Panc1 (cell line): Measurements from ENCODE around the gene LSM4. TPM values are rescaled to one million over a fixed set of nuclear protein-coding genes. Genes with fewer than 3 reads are reported as not detected.

ENCODE experiments used
- ATAC-seq: fragments of 200-7000 bp; cut with Tn5 transposase; 2 replicates; pipeline ENCODE4 v1.9.1; 2020; ENCODE audit warnings: mild to moderate bottlenecking, moderate library complexity
- BruUV-seq: library from RNA; stranded (reverse); fragments of 400-500 nt; replicated peaks from 2 replicates; lab custom pipeline; 2021; lab: Mats Ljungman, UMichigan
- CTCF ChIA-PET: fragments of 300-600 bp; sonication (Branson Sonifier 250); formaldehyde crosslinking; loops from one replicate; lab custom pipeline; 2022; ENCODE audit warnings: antibody characterized with exemption; lab: Charles Lee
- POLR2A ChIA-PET: fragments of 300-600 bp; sonication (Branson Sonifier 250); formaldehyde crosslinking; loops from one replicate; lab custom pipeline; 2022; ENCODE audit warnings: antibody characterized with exemption; lab: Charles Lee
- DNase-seq: peaks from one replicate; pipeline ENCODE4 v3.0.0-alpha.2; 2010; ENCODE audit warnings: low read depth, low spot score
- H3K27ac ChIP-seq: 2 replicates; pipeline ENCODE4 v1.5.1; 2011; ENCODE audit warnings: mild to moderate bottlenecking, low read length, inconsistent platforms
- H3K27me3 ChIP-seq: fragments of 200-500 bp; sonication (Bioruptor generic); 2 replicates; pipeline ENCODE4 v1.6.0; 2014; ENCODE audit warnings: low read length, inconsistent platforms; ENCODE audit not compliant: control insufficient read depth, insufficient read depth
- H3K36me3 ChIP-seq: fragments of 200-500 bp; sonication (Bioruptor generic); 2 replicates; pipeline ENCODE4 v1.5.1; 2014; ENCODE audit warnings: inconsistent platforms, mild to moderate bottlenecking, low read length, moderate library complexity; ENCODE audit not compliant: control insufficient read depth, insufficient read depth
- H3K4me1 ChIP-seq: 2 replicates; pipeline ENCODE4 v1.5.1; 2011; ENCODE audit warnings: inconsistent platforms, mild to moderate bottlenecking, low read length, moderate library complexity; ENCODE audit not compliant: control insufficient read depth, insufficient read depth
- H3K4me3 ChIP-seq, 2 experiments: 2 replicates each; pipeline ENCODE4 v1.5.1; 2011 to 2012; ENCODE audit warnings: low read depth in 2 of 2, low read length in 2 of 2, mild to moderate bottlenecking in 2 of 2, inconsistent platforms in 1 of 2, moderate library complexity in 1 of 2
- H3K9me3 ChIP-seq: fragments of 200-500 bp; sonication (Bioruptor generic); 2 replicates; pipeline ENCODE4 v1.5.1; 2014; ENCODE audit warnings: low read depth, mild to moderate bottlenecking, inconsistent platforms, low read length, moderate library complexity; ENCODE audit not compliant: control insufficient read depth, insufficient read depth
- CTCF ChIP-seq: fragments of 450-650 bp; IDR thresholded peaks from 2 replicates; pipeline ENCODE4 v1.5.1; 2017; ENCODE audit warnings: mild to moderate bottlenecking
- POLR2AphosphoS5 ChIP-seq: IDR thresholded peaks from 2 replicates; pipeline ENCODE4 v1.6.1; 2012; ENCODE audit warnings: mild to moderate bottlenecking, low read depth, low read length, moderate library complexity
- REST ChIP-seq, 2 experiments: IDR thresholded peaks; 2 replicates each; pipeline ENCODE4 v1.6.1; 2011 to 2012; ENCODE audit warnings: low read depth in 2 of 2, control low read depth in 1 of 2, low read length in 1 of 2, mild to moderate bottlenecking in 1 of 2, moderate library complexity in 1 of 2; ENCODE audit not compliant: insufficient read depth in 1 of 2
- SIN3A ChIP-seq: IDR thresholded peaks from 2 replicates; pipeline ENCODE4 v1.6.1; 2012; ENCODE audit warnings: low read depth, mild to moderate bottlenecking, low read length, moderate library complexity, borderline replicate concordance; ENCODE audit not compliant: insufficient read depth
- TCF7L2 ChIP-seq: IDR thresholded peaks from 2 replicates; pipeline ENCODE4 v1.6.1; 2011; ENCODE audit warnings: mild to moderate bottlenecking, low read depth, low read length, inconsistent platforms
- in situ Hi-C: cut with HindIII; loops from 2 replicates; pipeline ENCODE4 v1.10.0; 2016; ENCODE audit warnings: low sequenced_read_pairs, low pct_unique_long_range_greater_than_20kb
- intact Hi-C: fragments of 100-400 bp; cut with micrococcal nuclease; formaldehyde crosslinking; loops from one replicate; pipeline ENCODE4 v1.10.0; 2022; ENCODE audit not compliant: unreplicated experiment
- total RNA-seq: library from RNA; stranded (reverse); gene quantifications from one replicate; pipeline ENCODE4 v1.2.1, GENCODE V29; 2021; ENCODE audit not compliant: unreplicated experiment

Gene LSM4
- total RNA-seq, 1 experiment from 2014 or later, result 209 TPM

- TF ChIP-seq REST (IDR thresholded peaks at IDR 0.05; ENCODE audit: insufficient read depth in 1 of 2, low read depth in 2 of 2, low read length in 1 of 2) (no peak), POLR2AphosphoS5 (no peak), TCF7L2 (no peak), SIN3A (no peak), CTCF (no peak)
- BruUV-seq, result no TSS peak
- no peak for ATAC-seq
- Histone ChIP-seq H3K9me3 (no peaks in the 10 kb centered on the region), H3K4me1 (peaks cover 23% of the 10 kb centered on the region), H3K27me3 (no peaks in the 10 kb centered on the region), H3K4me3 (no peak overlapping the region), H3K27ac (no peak overlapping the region), H3K36me3 (no peaks in the 10 kb centered on the region)
- in situ Hi-C loops, result no loop called here
- ChIA-PET CTCF (no interaction called here), POLR2A (no interaction called here)
- intact Hi-C loops, result no loop called here
- no peak for DNase-seq
These were observed 10.8 kb downstream of the LSM4 start for GRCh38 chr19:18312092-18312534.

- Histone ChIP-seq H3K9me3 (no peaks in the 10 kb centered on the region), H3K36me3 (no peaks in the 10 kb centered on the region), H3K4me1 (peaks cover 28% of the 10 kb centered on the region), H3K4me3 (no peak overlapping the region), H3K27ac (no peak overlapping the region), H3K27me3 (no peaks in the 10 kb centered on the region)
- ChIA-PET CTCF (no interaction called here), POLR2A (no interaction called here)
- no peak for TF ChIP-seq SIN3A
- no peak for ATAC-seq
- intact Hi-C loops (no loop called here), in situ Hi-C loops (no loop called here)
- no TSS peak for BruUV-seq
- DNase-seq, result no peak
These were observed 11.3 kb downstream of the LSM4 start for GRCh38 chr19:18311502-18312091.

GRCh38 chr19:18310966-18311365 lies 11.9 kb downstream of the LSM4 start:
- Histone ChIP-seq H3K9me3 (no peaks in the 10 kb centered on the region), H3K4me1 (peaks cover 29% of the 10 kb centered on the region), H3K36me3 (no peaks in the 10 kb centered on the region), H3K4me3 (no peak overlapping the region), H3K27me3 (no peaks in the 10 kb centered on the region), H3K27ac (no peak overlapping the region)
- intact Hi-C loops (no loop called here), in situ Hi-C loops (no loop called here)
- DNase-seq (no peak), ATAC-seq (no peak)
- BruUV-seq, result no TSS peak
- CTCF ChIA-PET, result no interaction called here
- no peak for TF ChIP-seq REST (IDR thresholded peaks at IDR 0.05; ENCODE audit: insufficient read depth in 1 of 2, low read depth in 2 of 2, low read length in 1 of 2)
- TF ChIP-seq SIN3A, result no peak
- TF ChIP-seq TCF7L2, result no peak
- TF ChIP-seq CTCF, result no peak
- no peak for TF ChIP-seq POLR2AphosphoS5
- POLR2A ChIA-PET, result no interaction called here
